HG02870 (cell line): ENCODE data around the gene ITGAD.

Source experiments
- ATAC-seq: cut with Tn5 transposase; IDR thresholded peaks from one replicate; pipeline ENCODE4 v1.9.1; 2021; ENCODE audit warnings: mild to moderate bottlenecking, moderate library complexity; ENCODE audit not compliant: unreplicated experiment

Gene ITGAD

DNA sequence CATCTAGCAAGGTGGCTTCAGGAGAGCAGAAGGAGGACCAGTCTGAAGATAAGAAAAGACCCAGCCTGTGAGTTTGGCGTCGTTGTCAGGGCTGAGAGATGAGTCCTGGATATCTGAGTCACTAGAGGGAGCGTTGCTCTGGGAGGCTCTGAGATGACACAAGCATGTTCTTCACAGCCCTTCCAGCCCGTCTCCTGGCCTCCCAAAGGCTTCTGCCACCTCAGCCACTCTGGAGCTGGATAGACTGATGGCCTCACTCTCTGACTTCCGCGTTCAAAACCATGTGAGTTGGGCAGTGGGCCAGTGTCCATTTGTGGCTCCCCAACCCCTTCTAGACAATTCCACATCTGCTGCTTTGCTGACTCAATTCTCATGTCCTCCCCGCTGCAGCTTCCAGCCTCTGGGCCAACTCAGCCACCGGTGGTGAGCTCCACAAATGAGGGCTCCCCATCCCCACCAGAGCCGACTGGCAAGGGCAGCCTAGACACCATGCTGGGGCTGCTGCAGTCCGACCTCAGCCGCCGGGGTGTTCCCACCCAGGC is 81.1 kb downstream of the ITGAD start:
- no peak for ATAC-seq

DNA sequence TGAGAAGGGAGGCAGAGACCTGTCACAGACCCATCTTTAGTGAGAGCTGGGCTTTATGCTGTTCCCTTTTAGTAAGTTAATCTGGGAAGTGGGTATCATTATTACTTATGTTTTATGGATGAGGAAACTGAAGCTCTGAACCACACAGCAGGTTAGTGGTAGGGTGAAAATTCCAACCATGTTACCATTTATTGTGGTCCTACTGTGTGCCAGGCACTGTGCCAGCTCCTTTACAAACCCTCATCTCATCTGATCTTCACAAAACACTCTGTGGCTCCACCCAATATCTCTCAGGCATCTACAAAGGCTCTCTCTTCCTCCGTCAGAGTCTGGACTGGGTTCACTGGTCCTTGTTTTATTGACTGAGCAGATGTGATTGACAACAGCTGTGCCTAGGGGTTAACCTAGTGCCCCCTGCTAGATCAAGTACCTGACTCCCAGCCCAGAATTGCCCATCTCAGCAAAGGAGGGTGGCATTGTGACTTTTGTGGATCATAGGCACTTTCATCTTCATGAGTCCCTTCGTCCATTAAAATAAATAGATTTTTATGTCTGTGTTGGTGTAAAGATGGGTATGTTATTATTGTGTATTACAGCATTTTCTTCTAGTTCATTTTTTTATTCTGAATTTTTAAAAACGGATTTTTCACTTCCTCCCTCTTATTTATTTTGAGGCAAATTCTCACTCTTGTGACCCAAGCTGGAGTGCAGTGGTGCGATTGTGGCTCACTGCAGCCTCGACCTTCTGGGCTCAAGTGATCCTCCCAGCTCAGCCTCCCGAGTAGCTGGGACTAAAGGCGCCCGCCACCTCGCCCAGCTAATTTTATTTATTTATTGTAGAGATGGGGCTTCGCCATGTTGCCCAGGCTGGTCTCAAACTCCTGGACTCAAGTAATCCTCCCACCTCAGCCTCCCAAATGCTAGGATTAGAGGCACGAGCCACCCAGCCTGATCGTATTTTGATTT is 81.9 kb downstream of the ITGAD start:
- no peak for ATAC-seq

DNA sequence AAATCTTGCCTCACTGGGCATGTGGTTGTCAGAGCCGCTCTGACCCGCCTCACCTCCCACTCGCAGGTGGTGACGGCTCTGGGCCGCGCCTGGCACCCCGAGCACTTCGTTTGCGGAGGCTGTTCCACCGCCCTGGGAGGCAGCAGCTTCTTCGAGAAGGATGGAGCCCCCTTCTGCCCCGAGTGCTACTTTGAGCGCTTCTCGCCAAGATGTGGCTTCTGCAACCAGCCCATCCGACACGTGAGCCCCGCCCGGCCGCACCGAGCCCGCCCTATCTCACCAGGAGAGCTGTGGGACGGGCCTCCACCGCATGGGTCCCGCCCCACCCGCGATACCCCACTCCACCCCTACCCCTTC is 82.8 kb downstream of the ITGAD start:
- no peak for ATAC-seq
